Activated CD4-positive, CD25-positive, alpha-beta regulatory T cell treated with anti-CD3 and anti-CD28 coated beads, Interleukin-2, amount 50 U/mL, for 72 hours (primary cell): ENCODE measurements around the gene ZBTB47.

Experiments used
- DNase-seq: peaks from one replicate; pipeline ENCODE4 v3.0.0; 2021

ZBTB47 gene

DNA sequence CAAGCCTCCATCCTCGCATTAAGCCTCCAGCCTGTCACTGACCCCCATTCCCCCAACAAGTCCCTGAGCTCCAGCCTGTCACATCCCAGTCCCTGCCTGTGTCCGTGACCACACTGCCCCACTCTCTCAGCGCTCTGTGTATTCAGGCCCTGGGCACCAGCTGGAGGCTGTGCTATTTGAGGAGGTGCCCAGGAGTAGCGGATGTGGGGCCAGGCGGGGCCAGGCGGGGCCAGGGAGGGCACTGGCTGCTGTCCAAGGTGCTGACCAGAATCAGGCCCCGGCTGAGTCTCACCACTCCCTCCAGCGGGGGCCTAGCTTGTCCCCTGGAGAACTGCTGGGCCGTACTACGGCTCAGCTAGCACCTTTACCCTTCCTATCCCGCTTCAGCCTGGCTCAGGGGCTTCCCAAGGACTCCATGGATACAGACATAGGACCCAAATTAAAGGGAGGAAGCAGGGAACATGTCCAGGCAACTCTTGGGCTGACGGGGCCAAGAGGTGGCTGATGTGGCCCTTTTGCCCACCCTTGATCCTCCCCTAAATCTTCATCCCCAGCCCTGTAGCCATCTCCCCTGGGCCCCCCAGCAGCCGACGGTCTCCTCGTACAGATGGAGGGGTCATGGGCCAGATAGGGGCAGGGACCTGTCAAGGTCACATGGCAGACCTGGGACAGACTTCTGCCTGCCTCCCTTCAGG lies 48.0 kb downstream of the ZBTB47 start:
- peak; percentile 60 for DNase-seq

DNA sequence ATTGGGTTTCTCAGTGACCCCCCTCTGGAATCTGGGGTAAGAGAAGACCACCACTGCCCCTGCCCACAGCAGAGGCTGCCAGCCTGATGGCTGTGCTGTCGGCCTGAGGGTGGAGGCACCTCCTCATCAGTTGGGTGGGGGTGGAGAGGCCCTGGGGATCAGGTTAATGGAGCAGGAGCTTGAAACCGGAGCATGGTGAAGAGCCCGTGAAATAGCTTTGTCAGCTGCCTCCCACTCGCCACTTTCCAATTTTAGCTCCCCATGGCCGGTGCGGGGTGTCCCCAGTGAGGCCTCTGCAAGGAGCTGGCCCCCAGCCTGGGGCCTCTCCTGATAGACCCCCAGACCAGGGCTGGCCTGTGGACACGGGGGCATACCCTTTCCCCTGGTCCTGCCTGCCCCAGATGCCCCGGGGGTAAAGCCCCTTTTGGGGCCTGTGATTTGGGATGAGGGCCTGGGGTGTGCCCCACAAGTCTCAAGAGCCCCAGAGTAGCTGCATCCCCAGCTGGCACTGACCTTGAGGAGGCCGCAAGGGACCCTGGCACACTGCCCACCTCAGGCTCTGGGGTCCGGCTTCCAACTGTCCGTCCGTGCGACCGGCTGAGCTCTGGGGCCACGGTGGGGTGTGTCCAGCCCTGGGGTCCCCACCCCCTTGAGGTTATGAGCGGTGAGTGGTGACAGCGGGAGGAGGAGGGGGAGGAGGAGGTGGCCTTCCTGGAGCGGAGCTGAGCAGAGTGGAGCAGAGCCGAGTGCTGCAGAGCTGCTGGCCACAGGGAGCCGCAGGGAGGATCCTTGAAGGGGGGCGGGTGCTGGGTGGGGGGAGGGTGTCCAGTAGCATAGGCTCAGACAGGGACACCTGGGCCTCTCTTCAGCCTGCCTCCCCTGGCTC lies 48.8 kb downstream of the ZBTB47 start, which contains the start of gene HHATL:
TSS of gene HHATL (minus strand) at position 733 of the 886 bp plus-strand sequence. CDS start 1,972 bp downstream, outside the sequence.
- DNase-seq = peak; percentile 24

DNA sequence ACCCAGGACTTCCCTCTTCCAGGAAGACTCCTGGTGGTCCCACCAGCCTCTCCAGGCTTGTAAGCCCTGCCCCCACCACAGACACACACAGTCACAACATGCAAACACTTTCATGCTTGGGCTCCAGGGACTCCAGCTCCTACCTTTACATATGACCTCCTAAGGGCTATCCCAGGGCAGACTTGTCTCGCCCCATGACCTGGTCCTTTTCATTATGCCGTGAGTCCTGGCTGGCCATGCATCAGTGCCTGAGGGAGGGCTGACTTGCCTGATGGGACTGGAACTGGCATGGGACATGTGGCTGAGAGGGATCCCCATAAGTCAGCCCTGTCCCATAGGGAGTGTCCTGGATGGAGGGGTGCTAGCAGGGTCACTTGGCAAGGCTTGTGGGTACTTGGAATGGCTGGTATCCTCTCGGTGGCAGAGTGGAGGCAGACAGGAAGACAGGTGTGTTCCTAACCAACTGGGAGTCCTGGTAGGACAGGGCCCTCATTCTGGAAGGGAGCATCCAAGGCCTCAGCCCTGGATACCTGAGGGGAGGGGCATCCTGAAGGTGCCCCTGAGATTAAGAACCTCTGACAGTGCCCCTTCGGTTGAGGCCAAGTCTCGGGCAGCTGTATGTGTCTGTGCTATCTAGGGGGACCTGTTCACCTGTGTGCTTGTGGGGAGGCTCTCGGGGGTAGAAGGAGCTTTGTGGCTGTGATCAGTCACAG lies 49.6 kb downstream of the ZBTB47 start:
- DNase-seq = no peak

DNA sequence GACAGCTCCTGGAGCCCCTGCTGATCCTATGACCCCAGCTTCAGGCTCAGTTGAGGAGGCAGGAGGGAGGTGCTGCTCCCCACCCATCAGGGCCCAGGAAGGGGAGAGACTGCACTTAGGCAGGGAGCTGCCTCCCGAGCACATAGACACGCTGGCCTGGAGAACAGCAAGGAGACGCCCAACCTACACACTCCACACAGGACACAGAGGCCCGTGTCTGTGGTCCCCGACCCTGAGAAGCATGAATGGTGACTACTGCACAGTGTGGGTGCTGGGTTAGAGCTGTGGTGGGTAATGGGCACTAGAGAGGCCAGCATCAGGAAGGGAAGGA lies 50.2 kb downstream of the ZBTB47 start:
- DNase-seq = peak; percentile 20

DNA sequence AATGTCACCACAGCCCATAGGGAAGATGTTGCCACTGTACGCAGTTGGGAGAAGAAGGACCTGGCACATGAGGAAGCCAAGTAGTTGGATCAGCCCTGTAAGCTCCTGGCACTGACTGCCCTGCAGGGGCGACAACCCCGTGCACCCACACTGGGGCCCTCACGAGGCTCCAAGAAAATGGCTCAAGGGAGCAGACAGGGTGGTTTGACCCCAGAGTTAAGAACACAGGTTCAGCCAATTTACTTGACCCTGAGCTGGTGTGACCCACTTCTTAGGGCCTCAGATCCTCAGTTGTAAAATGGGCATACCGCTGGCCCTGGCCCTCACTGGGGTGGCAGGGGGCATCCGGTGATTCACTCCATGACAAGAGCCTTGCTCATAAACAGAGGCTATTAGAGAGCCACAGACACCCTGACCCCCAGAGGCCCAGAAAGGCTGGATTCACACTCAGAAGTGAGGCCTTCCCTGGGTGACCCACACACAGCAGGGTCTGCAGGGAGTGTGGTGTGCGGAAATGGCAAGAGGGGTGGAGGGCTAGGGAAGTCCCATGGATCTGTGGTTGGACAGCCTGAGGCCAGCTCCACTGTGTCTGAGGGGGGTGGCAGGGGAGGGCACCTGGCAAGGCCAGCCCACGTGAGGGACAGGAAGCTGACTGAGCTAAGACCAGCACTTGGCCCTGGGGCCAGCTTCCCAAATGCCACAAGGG lies 50.8 kb downstream of the ZBTB47 start:
- DNase-seq = peak; percentile 26

DNA sequence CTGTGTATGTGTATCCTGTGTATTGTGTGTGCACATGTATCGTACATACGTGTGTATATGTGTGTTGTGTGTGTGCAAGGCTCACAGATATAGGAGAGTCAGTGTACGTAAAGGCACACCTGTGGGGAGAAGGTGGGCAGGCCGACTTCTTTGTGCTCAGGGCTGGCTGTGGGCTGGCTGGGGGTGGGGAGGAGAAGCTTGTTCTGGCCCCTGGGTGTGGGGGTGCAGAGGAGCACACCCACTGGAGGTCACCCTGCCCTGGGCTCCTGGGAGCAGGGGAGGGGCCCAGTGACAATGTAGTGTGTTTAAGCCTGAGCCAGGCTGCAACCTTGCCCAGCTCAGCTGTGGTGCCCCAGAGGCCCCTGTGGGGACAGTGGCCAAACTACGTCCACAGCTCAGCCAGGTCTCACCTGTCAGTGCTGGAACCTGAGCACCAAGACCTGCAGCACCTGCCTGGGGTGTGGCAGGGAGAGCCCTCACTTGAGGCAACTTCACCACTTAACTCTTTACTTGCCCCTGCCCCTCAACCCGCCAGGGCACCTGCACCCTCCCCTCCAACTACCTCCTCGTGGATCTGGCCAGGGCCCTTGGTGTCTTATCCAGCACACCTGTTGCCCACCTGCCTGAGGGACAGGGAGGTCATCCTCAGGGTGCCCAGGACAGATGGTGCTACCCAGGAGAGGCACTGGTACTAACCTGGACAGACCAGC lies 51.7 kb downstream of the ZBTB47 start:
- DNase-seq = peak; percentile 24

DNA sequence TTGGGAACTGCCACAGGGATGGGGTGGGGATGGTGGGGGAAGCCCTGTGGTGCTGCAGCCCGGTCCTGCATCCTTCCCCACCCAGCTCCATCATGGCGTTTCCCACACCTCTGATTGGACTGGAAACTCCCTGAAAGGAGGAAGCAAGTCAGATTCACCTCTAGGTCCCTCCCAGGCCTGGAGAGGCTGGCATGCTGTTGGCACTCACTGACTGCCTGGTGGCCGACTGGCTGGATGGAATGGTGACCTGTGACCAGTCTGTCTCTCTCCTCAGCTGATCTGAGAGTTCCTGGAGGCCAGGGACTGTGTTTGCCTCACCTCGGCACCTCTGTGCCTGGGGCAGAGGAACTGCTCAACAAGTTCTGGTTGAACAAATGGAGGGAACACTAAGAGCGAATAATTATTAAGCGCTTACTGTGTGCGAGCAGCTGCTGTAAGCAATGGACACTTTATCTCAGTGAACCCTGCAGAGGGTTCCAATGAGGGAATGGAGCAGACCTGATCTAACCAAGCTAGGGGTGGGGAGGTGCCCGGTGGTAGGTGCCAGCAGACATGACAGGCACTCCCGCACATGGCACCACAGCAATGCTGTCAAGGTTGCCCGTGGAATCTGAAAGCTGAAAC lies 52.6 kb downstream of the ZBTB47 start:
- DNase-seq = peak; percentile 24

DNA sequence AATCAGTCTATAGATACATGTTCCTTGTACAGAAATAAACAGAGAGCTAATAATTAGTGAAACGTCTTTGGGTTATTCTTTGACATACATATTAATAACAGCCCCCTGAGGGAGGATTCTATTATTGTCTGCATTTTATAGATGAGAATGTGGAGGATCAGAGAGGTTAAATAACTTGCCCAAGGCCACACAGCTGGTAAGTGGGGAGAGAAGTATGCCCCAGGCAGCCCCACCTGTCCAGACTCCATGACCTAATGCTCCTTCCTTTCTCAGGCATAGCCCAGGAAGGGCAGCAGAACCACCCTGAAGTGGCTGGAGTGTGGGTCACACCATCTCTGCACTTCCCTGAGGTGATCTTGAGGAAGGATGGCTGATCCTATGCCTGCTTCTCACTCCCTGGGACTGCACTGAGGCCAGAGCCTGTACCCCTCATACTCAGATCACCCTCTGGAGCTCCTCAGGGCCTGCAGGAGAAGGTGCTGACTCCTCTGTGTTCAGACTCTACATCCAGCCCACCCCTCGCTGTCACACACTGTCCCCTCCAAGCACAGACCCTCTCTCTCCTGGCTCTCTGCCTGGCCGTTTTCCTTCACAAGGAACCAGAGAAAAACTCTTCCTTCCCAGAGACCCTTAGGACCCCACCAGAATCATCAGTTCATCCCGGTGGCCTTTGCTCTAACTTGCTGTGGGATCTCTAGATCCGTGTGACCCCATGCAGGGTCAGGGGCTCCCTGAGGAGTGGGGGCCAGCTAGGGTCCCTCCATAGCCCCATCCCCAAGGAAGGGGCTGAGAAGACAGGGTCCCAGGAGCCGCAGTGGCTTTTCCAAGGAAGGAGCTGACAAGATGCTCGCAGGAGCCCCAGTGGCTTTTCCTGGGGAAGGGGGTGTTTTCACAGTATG lies 53.5 kb downstream of the ZBTB47 start:
- peak; percentile 26 for DNase-seq

DNA sequence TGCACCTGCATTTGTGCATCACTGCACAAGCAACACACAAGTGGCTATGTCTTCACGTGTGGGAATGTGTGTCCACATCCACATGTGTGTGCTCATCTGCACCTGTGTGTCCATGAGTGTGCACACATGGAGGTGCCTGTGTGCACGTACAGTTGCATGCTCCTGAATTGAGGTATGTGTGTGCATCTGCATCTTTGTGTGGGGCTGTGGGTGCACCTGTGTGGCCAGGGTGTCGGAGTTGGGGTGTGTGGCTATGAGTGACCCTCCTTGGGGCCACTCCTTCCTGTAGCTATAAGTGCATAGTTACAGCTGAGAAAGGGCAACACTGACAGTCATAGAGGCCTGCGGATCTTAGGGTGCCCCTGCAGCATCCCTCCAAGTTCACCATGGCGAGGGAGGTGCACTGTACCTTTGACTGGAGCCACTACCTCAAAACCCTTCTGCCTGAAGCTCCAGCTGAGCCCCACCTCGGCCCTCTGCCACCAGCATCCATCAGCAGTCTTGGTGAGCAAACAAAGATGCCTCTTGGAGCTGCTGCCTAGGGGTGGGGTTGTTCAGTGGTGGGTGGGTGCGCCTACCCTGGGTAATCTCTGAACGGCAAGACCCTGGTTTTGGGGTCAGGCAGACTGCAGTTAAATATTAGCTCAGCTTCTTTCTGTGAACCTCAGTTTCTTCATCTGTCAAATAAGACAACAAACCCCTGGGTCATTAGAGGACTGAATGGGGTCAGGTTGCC lies 54.3 kb downstream of the ZBTB47 start:
- DNase-seq = peak; percentile 19

DNA sequence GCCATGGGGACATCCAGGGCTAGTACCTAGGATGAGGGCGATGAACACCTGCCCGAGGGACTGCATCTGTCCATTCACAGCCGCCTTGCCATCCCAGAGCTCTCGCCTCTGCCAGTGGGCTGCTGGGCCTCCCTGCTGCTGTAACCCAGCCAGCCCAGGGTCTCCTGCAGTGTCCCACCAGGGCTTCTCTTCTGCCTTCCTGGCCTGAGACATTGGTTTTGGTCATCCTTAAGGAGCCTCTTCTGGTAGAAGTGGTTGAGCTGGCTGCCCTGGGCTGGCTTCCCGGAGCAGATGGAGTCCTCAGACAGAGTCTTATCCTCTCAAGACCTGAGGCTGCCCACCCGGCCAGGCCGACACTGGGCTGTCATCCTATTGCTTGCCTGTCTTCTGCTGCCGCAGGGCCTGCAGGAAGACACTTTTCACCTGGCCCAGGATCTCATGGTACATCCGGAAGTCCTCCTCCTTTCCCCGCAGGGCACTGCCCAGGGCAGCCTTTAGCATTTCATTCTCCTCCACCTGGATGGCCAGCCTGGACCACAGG lies 55.2 kb downstream of the ZBTB47 start:
- DNase-seq = no peak

DNA sequence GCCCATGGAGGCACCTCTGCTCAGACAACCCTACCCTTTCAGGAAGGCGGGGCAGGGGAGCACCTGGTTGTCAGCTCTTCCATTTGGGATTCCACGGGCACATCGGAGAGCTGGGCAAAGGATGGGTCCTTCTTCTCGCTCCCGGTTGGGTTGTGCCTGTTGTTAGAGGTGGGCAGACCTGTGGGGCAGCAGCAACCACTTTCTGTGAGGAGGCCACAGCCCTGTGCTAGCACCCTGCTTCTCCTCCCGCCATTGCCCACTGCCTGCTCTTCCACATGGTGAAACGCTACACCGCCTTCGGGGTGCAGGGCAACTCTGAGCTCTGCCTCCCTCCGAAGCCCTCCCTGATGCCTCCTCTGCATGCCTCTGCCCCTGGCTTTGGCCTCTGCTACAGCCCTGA lies 56.1 kb downstream of the ZBTB47 start:
- DNase-seq = peak; percentile 26

DNA sequence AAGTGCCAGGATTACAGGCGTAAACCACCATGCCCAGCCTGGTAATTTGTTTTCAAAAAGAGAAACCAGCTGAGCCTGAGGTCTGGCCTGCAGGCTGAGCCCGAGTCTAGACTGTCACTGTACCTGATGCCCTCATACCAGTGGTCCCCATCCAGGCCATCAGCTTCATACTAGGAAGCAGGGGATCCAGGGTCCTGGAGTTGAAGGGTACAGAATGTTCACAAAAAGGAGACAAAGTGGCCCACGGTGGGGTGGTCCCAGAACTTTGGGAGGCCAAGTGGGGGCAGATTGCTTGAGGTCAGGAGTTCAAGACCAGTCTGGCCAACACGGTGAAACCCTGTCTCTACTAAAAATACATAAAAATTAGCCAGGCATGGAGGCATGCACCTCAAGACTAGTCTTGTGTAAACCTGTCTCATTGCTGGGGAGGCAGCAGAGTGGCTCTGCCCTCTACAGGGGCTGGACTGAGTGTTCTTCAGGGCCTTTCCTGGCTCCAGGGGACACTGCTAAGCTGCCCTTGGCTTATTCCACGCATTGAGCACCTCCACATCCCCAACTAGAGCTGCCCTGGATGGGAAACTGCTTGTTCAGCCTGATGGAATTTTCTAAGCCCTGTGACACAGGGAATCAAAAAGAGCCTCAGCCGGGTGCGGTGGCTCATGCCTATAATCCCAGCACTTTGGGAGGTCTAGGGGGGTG lies 57.0 kb downstream of the ZBTB47 start:
- DNase-seq = peak; percentile 9

DNA sequence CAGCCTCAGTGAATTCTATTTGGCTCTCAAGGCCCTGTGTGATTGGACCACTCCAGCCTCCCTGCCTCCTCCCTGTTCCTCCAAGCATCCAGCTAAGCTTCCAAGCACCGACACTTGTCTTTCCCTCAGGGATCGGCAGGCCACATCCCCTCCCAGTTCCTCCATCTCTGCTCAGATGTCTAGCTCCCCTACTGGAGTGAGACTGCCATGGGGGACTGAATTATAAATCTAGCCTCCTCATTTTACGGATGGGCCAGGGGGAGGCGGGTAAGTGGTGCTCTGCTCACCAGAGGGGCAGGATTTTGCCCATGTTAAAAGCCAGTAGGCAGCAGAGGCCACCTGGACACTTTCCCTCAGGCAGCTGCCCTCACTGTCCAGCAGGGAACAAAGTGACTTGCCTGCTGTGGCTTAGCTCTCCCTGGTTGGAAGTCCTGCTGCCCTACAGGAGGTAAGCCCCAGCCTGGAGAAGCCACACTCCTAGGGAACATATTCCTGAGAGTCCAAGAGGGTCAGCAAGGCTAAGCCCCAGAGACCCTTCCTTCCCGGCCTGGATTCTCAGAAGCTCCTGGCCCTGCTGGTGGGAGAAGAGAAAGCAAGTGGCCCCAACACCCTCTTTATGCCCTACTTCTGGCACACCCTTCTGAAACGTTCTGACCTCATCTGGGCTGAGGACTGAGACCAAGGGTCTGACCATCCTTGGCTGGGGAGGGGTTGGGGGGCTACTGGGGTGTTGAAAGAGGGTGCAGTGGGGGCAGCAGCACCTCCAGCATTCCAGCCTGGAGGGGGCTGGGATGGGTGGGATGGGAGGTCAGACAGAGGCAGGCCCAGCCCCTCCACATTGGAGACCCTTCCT lies 58.2 kb downstream of the ZBTB47 start:
- DNase-seq = peak; percentile 14

DNA sequence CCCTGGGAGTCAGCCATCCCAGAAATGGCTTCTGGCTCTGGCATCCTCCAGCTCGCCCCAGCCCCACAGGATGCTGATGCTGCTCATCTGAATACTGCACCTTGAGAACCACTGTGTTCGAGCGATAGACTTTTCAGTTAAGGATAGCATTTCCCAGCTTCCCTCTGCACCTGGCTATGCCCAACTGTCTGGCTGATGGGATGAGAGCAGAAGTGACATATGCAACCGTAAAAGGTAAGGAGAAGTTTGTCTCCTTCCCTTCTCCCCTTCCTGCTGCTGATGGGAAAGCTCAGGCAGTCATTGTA lies 58.8 kb downstream of the ZBTB47 start:
- DNase-seq = peak; percentile 17

DNA sequence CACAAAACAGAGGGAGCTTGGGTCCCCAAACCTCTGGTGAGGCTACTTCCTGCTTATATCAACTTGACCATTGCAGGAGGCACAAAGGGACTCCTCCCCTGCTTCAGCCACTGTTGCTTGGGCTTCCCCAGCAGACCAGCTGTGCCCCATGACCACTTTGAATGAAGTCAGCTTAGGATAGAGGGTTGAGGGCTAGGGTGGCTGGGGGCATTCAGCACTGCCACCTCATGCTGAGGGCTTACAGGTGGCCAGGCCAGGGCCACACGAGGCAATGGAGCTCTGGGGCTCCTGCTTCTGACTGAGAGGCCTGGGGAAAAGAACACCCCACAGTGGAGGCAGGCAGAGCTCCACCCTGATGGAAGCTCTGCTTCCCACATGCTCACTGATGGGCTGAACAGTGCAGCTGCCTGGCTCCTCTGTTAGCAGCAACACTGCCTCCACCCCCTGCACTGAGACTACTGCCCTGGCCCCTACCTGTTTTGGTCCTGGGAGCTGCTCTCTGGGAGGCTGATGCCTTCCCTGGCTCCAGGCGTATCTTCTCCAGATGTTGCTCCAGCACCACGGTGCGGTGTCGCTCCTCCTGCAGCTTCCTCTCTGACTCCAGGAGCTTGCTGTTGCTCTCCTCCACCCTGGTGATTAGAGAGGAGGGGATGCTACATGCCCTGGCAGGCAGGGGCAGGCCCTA lies 59.3 kb downstream of the ZBTB47 start:
- DNase-seq = peak; percentile 16

DNA sequence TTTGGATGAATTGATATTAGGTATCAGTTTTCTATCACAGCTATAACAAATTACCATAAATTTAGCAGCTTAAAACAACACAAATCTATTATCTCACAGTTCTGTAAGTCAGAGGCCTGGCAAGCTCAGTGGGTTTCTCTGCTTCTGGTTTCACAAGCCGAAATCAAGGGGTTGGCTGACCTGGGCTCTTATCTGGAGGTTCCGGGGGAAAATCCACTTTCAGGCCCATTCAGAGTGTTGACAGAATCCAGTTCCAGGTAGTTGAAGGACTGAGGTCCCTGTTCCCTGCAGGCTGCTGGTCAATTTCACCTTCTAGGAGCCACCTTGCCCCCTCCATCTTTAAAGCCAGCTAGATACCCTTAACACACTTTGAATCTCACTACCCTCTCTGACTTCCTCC lies 60.2 kb downstream of the ZBTB47 start:
- DNase-seq = no peak

DNA sequence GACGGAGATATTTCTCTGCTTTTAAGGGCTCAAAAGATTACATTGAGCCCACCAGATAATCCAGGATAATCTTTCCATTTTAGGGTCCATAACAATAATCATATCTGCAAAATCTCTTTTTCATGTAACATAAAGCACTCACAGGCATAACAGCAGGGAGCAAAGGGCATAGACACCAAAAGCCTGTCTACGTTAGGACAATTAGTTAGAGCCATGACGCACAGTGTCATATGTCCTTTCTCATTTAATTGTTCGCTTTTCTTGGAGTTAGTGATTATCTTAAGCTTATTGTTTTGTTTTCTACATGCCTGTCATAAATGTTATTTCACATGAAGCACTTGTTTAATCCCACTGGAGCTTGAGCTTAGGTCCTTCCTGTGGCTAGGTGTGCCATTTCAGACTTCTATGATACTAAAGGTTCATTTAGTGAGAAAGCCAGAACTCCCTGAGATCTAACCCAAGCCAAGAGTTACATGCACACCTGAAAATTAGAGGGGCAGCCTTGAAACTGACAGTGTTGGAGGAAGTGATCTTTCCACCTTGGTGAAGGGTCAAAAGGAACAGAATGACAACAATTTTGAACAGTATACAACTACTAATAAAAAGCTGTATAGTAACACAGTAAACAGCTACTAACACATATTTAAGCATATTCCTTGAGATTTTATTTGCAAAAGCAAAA lies 60.8 kb downstream of the ZBTB47 start:
- no peak for DNase-seq
